Neural crest cell (in vitro differentiated cells): Measurements from ENCODE around the gene SV2A. TPM values are rescaled to one million over a fixed set of nuclear protein-coding genes. Genes with fewer than 3 reads are reported as not detected.
"Not testable (repeated sequence)": the region's sequence is repeated elsewhere in the genome, so short reads cannot be mapped to it uniquely, and the experiment has no call there.

Experiments
- DNase-seq: peaks from one replicate; pipeline ENCODE4 v3.0.0; 2021; ENCODE audit warnings: low read depth, mixed read lengths, low spot score
- H3K27ac Mint-ChIP-seq: one replicate; pipeline ENCODE4 v1.8.0; 2021; ENCODE audit warnings: mild to moderate bottlenecking, mixed read lengths; ENCODE audit not compliant: unreplicated experiment
- H3K27me3 Mint-ChIP-seq: 2 replicates; pipeline ENCODE4 v1.8.0; 2021; ENCODE audit warnings: low read depth, mild to moderate bottlenecking, mixed read lengths
- H3K36me3 Mint-ChIP-seq: 2 replicates; pipeline ENCODE4 v1.8.0; 2021; ENCODE audit warnings: low read depth, mild to moderate bottlenecking, mixed read lengths
- H3K4me1 Mint-ChIP-seq: 2 replicates; pipeline ENCODE4 v1.8.0; 2021; ENCODE audit warnings: mixed read lengths
- H3K4me3 Mint-ChIP-seq: one replicate; pipeline ENCODE4 v1.8.0; 2021; ENCODE audit warnings: mild to moderate bottlenecking, mixed read lengths
- H3K9me3 Mint-ChIP-seq: 2 replicates; pipeline ENCODE4 v1.8.0; 2021; ENCODE audit warnings: mixed read lengths
- CTCF ChIP-seq: fragments of 200-600 bp; sonication (generic); conservative IDR thresholded peaks from 2 replicates; pipeline ENCODE4 v1.5.0; 2021; ENCODE audit warnings: antibody characterized with exemption, mild to moderate bottlenecking
- total RNA-seq: library from RNA; stranded (reverse); gene quantifications from 2 replicates; pipeline ENCODE4 v1.2.1, GENCODE V29; 2021

SV2A gene
- total RNA-seq, 1 donor from 2014 or later = 49.5 TPM

GRCh38 chr1:149942207-149942606 is 24.6 kb upstream of the SV2A start:
- peaks cover 28% of the 10 kb centered on the region for H3K4me1 Mint-ChIP-seq
- peak; percentile 45 for TF ChIP-seq CTCF
- no peaks in the 10 kb centered on the region for H3K9me3 Mint-ChIP-seq
- peaks cover 3% of the 10 kb centered on the region for H3K36me3 Mint-ChIP-seq
- H3K4me3 Mint-ChIP-seq = peak overlapping the region; percentile 23
- H3K27me3 Mint-ChIP-seq = no peaks in the 10 kb centered on the region
- H3K27ac Mint-ChIP-seq = peak overlapping the region; percentile 78
- peak; percentile 41 for DNase-seq

GRCh38 chr1:149940427-149940826 is 22.8 kb upstream of the SV2A start:
- Mint-ChIP-seq H3K4me3 (peak overlapping the region; percentile 23), H3K4me1 (peaks cover 45% of the 10 kb centered on the region), H3K27ac (no peak overlapping the region), H3K27me3 (no peaks in the 10 kb centered on the region), H3K9me3 (no peaks in the 10 kb centered on the region), H3K36me3 (peaks cover 3% of the 10 kb centered on the region)
- no peak for DNase-seq
- TF ChIP-seq CTCF = no peak

- H3K4me1 Mint-ChIP-seq = peaks cover 42% of the 10 kb centered on the region
- not testable (repeated sequence) for H3K9me3 Mint-ChIP-seq
Measured at GRCh38 chr1:149938668-149939003, 21.0 kb upstream of the SV2A start.

GRCh38 chr1:149937759-149938158 is 20.1 kb upstream of the SV2A start:
- DNase-seq = no peak
- no peak for TF ChIP-seq CTCF
- no peaks in the 10 kb centered on the region for H3K27me3 Mint-ChIP-seq
- H3K36me3 Mint-ChIP-seq = no peaks in the 10 kb centered on the region
- H3K4me3 Mint-ChIP-seq = peak overlapping the region; percentile 85
- H3K4me1 Mint-ChIP-seq = peaks cover 42% of the 10 kb centered on the region
- no peak overlapping the region for H3K27ac Mint-ChIP-seq
- H3K9me3 Mint-ChIP-seq = no peaks in the 10 kb centered on the region

More at GRCh38 chr1:149938668-149939003, 21.0 kb upstream of the SV2A start:
- DNase-seq, H3K27ac Mint-ChIP-seq, H3K36me3 Mint-ChIP-seq, H3K27me3 Mint-ChIP-seq: not testable (repeated sequence)
- peak overlapping the region; percentile 79 for H3K4me3 Mint-ChIP-seq

- H3K4me3 Mint-ChIP-seq = peak overlapping the region; percentile 85
- no peaks in the 10 kb centered on the region for H3K9me3 Mint-ChIP-seq
- H3K36me3 Mint-ChIP-seq = no peaks in the 10 kb centered on the region
- no peak for TF ChIP-seq CTCF
- H3K27ac Mint-ChIP-seq = peak overlapping the region; percentile 57
- no peaks in the 10 kb centered on the region for H3K27me3 Mint-ChIP-seq
- H3K4me1 Mint-ChIP-seq = peaks cover 39% of the 10 kb centered on the region
- DNase-seq = no peak
Measured at GRCh38 chr1:149936992-149937705, 19.5 kb upstream of the SV2A start.

GRCh38 chr1:149936170-149936991 is 18.7 kb upstream of the SV2A start, which contains the start of gene MTMR11:
TSS of gene MTMR11 (minus strand) at chr1:149936879. CDS start at chr1:149936647, 232 bp downstream.
- no peak for DNase-seq
- Mint-ChIP-seq H3K9me3 (no peaks in the 10 kb centered on the region), H3K27me3 (no peaks in the 10 kb centered on the region), H3K27ac (peak within 1 kb of the TSS; percentile 57), H3K4me1 (peaks cover 35% of the 10 kb centered on the region), H3K36me3 (no peaks in the 10 kb centered on the region), H3K4me3 (peak within 1 kb of the TSS; percentile 85)
- no peak for TF ChIP-seq CTCF
